ENCODE results near the gene SVOP. TPM values are rescaled to one million over a fixed set of nuclear protein-coding genes. Genes with fewer than 3 reads are reported as not detected.

Gene SVOP
- total RNA-seq, 1 donor from 2014 or later = not detected

DNA sequence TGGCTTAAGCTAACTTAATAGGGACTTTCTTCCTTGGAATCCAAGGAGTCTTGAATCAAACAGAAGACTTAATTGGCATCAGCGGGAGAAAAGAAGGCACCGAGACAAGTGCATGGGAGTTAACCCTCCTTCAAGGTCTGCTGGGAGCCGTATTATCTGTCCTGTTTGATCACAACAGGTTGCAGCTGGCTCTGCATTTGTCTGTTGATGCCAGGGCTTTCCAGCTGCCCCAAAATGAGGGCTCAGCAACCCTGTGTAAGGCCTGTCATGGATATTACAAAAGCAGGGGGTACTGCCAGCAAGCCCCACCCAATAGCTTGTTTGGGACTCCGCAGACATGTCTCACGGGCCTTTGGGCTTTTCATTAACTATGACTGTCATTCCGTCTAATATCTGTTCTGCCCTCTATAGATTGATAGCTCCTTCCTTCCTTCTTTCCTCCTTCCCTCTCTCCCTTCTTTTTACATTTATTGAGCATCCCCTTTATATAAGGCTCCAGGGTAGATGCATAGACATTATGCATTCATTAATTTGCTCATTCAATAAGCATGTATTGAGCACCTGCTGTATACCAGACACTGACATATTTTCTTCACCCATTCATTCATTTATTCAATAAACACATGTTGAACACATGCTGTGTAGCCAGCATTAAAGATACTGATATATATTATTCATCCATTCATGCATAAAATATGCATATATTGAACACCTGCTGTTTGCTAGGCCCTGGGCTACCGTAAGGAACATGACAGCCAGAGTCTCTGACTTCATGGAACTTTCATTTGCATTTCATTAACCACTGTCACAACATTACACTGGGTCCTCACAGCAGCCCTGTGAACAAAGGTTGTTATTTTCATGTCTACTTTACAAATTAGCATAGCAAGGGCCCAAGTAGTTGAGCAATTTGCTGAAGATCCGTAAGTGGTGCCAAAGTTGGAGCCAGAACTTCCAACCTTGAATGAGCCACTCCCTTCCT is 56.2 kb downstream of the SVOP start:
- no peaks in the 10 kb centered on the region for H3K9me3 ChIP-seq (ENCODE audit: insufficient read depth, low read depth, low read length)
- H4K20me1 ChIP-seq (ENCODE audit: insufficient read depth, low read length) = no peaks in the 10 kb centered on the region
- H3K36me3 ChIP-seq (ENCODE audit: insufficient read depth, low read length) = no peaks in the 10 kb centered on the region
- H3K4me3 Mint-ChIP-seq (ENCODE audit: unreplicated experiment) = no peak overlapping the region
- H3K9ac ChIP-seq (ENCODE audit: low read length) = no peak overlapping the region
- no peak overlapping the region for H3K4me3 ChIP-seq (ENCODE audit: insufficient read depth, low read depth, low read length)
- DNase-seq (ENCODE audit: low read depth) = no peak
- H3K4me1 Mint-ChIP-seq (ENCODE audit: low read depth, unreplicated experiment) = no peaks in the 10 kb centered on the region
- H3K27me3 Mint-ChIP-seq (ENCODE audit: low read depth, unreplicated experiment) = peaks cover 5% of the 10 kb centered on the region
- H3K79me2 ChIP-seq (ENCODE audit: insufficient read depth, low read length) = no peaks in the 10 kb centered on the region
- no peak overlapping the region for H3K27ac ChIP-seq (ENCODE audit: low read depth, low read length)
- no peaks in the 10 kb centered on the region for H3K36me3 Mint-ChIP-seq (ENCODE audit: low read depth, unreplicated experiment)
- no peaks in the 10 kb centered on the region for H3K4me1 ChIP-seq (ENCODE audit: insufficient read depth, low read length)
- H2AFZ ChIP-seq (ENCODE audit: low read depth, low read length) = no peak overlapping the region
- FAIRE-seq = no peak
- no peak overlapping the region for H3K27ac Mint-ChIP-seq (ENCODE audit: unreplicated experiment)
- TF ChIP-seq CTCF (IDR thresholded peaks at IDR 0.05; ENCODE audit: insufficient read depth, low read depth, low read length) (no peak), EZH2 (IDR thresholded peaks at IDR 0.05; ENCODE audit: insufficient read depth, low read length) (no peak)
- no peak overlapping the region for H3K4me2 ChIP-seq (ENCODE audit: low read length)
- no peaks in the 10 kb centered on the region for H3K9me3 Mint-ChIP-seq (ENCODE audit: unreplicated experiment)
- H3K27me3 ChIP-seq (ENCODE audit: insufficient read depth, low read length) = peaks cover 5% of the 10 kb centered on the region

- DNase-seq (ENCODE audit: low read depth) (no peak), FAIRE-seq (no peak)
- H3K4me1 ChIP-seq (ENCODE audit: insufficient read depth, low read length) = no peaks in the 10 kb centered on the region
- peaks cover 7% of the 10 kb centered on the region for H3K27me3 Mint-ChIP-seq (ENCODE audit: low read depth, unreplicated experiment)
- H3K27ac ChIP-seq (ENCODE audit: low read depth, low read length) = no peak overlapping the region
- peaks cover 2% of the 10 kb centered on the region for H3K9me3 Mint-ChIP-seq (ENCODE audit: unreplicated experiment)
- no peaks in the 10 kb centered on the region for H3K36me3 Mint-ChIP-seq (ENCODE audit: low read depth, unreplicated experiment)
- no peak overlapping the region for H3K27ac Mint-ChIP-seq (ENCODE audit: unreplicated experiment)
- H3K4me2 ChIP-seq (ENCODE audit: low read length) = no peak overlapping the region
- H3K4me1 Mint-ChIP-seq (ENCODE audit: low read depth, unreplicated experiment) = no peaks in the 10 kb centered on the region
- H3K36me3 ChIP-seq (ENCODE audit: insufficient read depth, low read length) = no peaks in the 10 kb centered on the region
- no peaks in the 10 kb centered on the region for H3K9me3 ChIP-seq (ENCODE audit: insufficient read depth, low read depth, low read length)
- H3K79me2 ChIP-seq (ENCODE audit: insufficient read depth, low read length) = no peaks in the 10 kb centered on the region
- H3K4me3 ChIP-seq (ENCODE audit: insufficient read depth, low read depth, low read length) = no peak overlapping the region
- H3K27me3 ChIP-seq (ENCODE audit: insufficient read depth, low read length) = peaks cover 5% of the 10 kb centered on the region
- H2AFZ ChIP-seq (ENCODE audit: low read depth, low read length) = no peak overlapping the region
- no peak for TF ChIP-seq EZH2 (IDR thresholded peaks at IDR 0.05; ENCODE audit: insufficient read depth, low read length)
- no peak for TF ChIP-seq CTCF (IDR thresholded peaks at IDR 0.05; ENCODE audit: insufficient read depth, low read depth, low read length)
- no peak overlapping the region for H3K9ac ChIP-seq (ENCODE audit: low read length)
- H4K20me1 ChIP-seq (ENCODE audit: insufficient read depth, low read length) = no peaks in the 10 kb centered on the region
- no peak overlapping the region for H3K4me3 Mint-ChIP-seq (ENCODE audit: unreplicated experiment)
These were observed 58.6 kb downstream of the SVOP start for GRCh38 chr12:108962256-108962655.

Data from astrocyte (in vitro differentiated cells and primary cell).